HepG2 (cell line): ENCODE measurements around the gene HEXD. TPM values are rescaled to one million over a fixed set of nuclear protein-coding genes. Genes with fewer than 3 reads are reported as not detected.

Source experiments
- DPF2 ChIP-seq: sonication (generic); formaldehyde crosslinking; IDR thresholded peaks from 2 replicates; pipeline ENCODE4 v1.4.0; 2020; ENCODE audit warnings: mild to moderate bottlenecking, low read depth, missing genetic modification reagents, borderline replicate concordance
- HBP1 ChIP-seq: IDR thresholded peaks from 2 replicates; pipeline ENCODE4 v1.6.1; 2016; ENCODE audit warnings: low read depth, control low read depth
- HMGXB4 ChIP-seq, 2 experiments: sonication (generic) in 1 of 2; formaldehyde crosslinking in 1 of 2; IDR thresholded peaks; 2 replicates each; pipeline versions ENCODE4 v1.4.0 to v1.6.1; 2018 to 2020; ENCODE audit warnings: missing genetic modification reagents in 2 of 2, borderline replicate concordance in 1 of 2, low read depth in 1 of 2, mild to moderate bottlenecking in 1 of 2, missing biosample characterization in 1 of 2
- KLF9 ChIP-seq: IDR thresholded peaks from 2 replicates; pipeline ENCODE4 v1.6.1; 2016; ENCODE audit warnings: low read depth
- NR2F2 ChIP-seq: IDR thresholded peaks from 2 replicates; pipeline ENCODE4 v1.6.1; 2012; ENCODE audit warnings: low read depth, inconsistent platforms, borderline replicate concordance
- NRL ChIP-seq: sonication (generic); formaldehyde crosslinking; IDR thresholded peaks from 2 replicates; pipeline ENCODE4 v1.5.0; 2020; ENCODE audit warnings: missing genetic modification reagents, mild to moderate bottlenecking, moderate library complexity, borderline replicate concordance
- PAF1 ChIP-seq: IDR thresholded peaks from 2 replicates; pipeline ENCODE4 v1.6.1; 2016; ENCODE audit warnings: missing genetic modification reagents, missing compliant biosample characterization
- PAX8 ChIP-seq: sonication (generic); formaldehyde crosslinking; IDR thresholded peaks from 2 replicates; pipeline ENCODE4 v1.8.0; 2022; ENCODE audit warnings: mild to moderate bottlenecking, missing genetic modification reagents, borderline replicate concordance
- PPARG ChIP-seq: conservative IDR thresholded peaks from 2 replicates; pipeline ENCODE4 v1.6.1; 2016; ENCODE audit warnings: missing biosample characterization, missing genetic modification reagents
- SOX5 ChIP-seq: IDR thresholded peaks from 2 replicates; pipeline ENCODE4 v1.6.1; 2016; ENCODE audit warnings: borderline replicate concordance
- TBL1XR1 ChIP-seq: fragments of 150-350 bp; IDR thresholded peaks from 2 replicates; pipeline ENCODE4 v1.6.1; 2014; ENCODE audit warnings: borderline replicate concordance, low read length; ENCODE audit not compliant: partially characterized antibody
- ZBTB4 ChIP-seq: sonication (generic); formaldehyde crosslinking; IDR thresholded peaks from 2 replicates; pipeline ENCODE4 v1.4.0; 2020; ENCODE audit warnings: missing genetic modification reagents, mild to moderate bottlenecking, borderline replicate concordance
- ZFP36L1 ChIP-seq: sonication (generic); formaldehyde crosslinking; IDR thresholded peaks from 2 replicates; pipeline ENCODE4 v1.8.0; 2022; ENCODE audit warnings: mild to moderate bottlenecking, missing genetic modification reagents, moderate library complexity
- ZNF101 ChIP-seq: sonication (generic); formaldehyde crosslinking; IDR thresholded peaks from 2 replicates; pipeline ENCODE4 v1.4.0; 2020; ENCODE audit warnings: mild to moderate bottlenecking, low read depth, missing genetic modification reagents, borderline replicate concordance
- ZNF12 ChIP-seq: sonication (generic); formaldehyde crosslinking; IDR thresholded peaks from 2 replicates; pipeline ENCODE4 v1.5.0; 2020; ENCODE audit warnings: missing genetic modification reagents
- ZNF207 ChIP-seq: fragments of 450-650 bp; IDR thresholded peaks from 2 replicates; pipeline ENCODE4 v1.6.1; 2016; ENCODE audit warnings: antibody characterized with exemption, borderline replicate concordance
- ZNF274 ChIP-seq: sonication (generic); formaldehyde crosslinking; IDR thresholded peaks from 2 replicates; pipeline ENCODE4 v1.5.1; 2020; ENCODE audit warnings: mild to moderate bottlenecking, missing genetic modification reagents
- ZNF572 ChIP-seq: sonication (generic); formaldehyde crosslinking; IDR thresholded peaks from 2 replicates; pipeline ENCODE4 v1.5.1; 2020; ENCODE audit warnings: mild to moderate bottlenecking, missing genetic modification reagents
- ZNF670 ChIP-seq: sonication (generic); formaldehyde crosslinking; IDR thresholded peaks from 2 replicates; pipeline ENCODE4 v1.8.0; 2022; ENCODE audit warnings: mild to moderate bottlenecking, missing genetic modification reagents, borderline replicate concordance
- ZNF704 ChIP-seq: sonication (generic); formaldehyde crosslinking; IDR thresholded peaks from 2 replicates; pipeline ENCODE4 v1.8.1; 2023; ENCODE audit warnings: mild to moderate bottlenecking, inconsistent platforms, moderate library complexity, missing genetic modification reagents, borderline replicate concordance
- ZNF724P ChIP-seq: sonication (generic); formaldehyde crosslinking; IDR thresholded peaks from 2 replicates; pipeline ENCODE4 v1.8.0; 2022; ENCODE audit warnings: missing genetic modification reagents, borderline replicate concordance
- polyA plus RNA-seq, 8 experiments: library from polyadenylated mRNA; depleted of rRNA in 3 of 8; stranded (reverse) in 7 of 8; unstranded in 1 of 8; fragments of >200 nt; fragmentation: Illumina TruSeq in 4 of 8; extraction: Trizol in 4 of 8; gene quantifications; 2 replicates each; pipeline versions ENCODE4 v1.2.1 to v1.2.3, GENCODE V29; 2011 to 2016; ENCODE audit warnings: low read depth in 4 of 8, missing spikeins in 1 of 8, mixed read lengths in 1 of 8; ENCODE audit not compliant: insufficient read depth in 1 of 8
- total RNA-seq, 5 experiments: library from RNA; depleted of rRNA; stranded (reverse); fragments of >200 nt; fragmentation: Illumina TruSeq; extraction: Trizol; gene quantifications; 2 replicates each; pipeline ENCODE4 v1.2.3, GENCODE V29; 2016; ENCODE audit warnings: low read depth in 1 of 5

Gene HEXD
- total and polyA plus RNA-seq, 2 of the 13 experiments (the other 11 are each of a cell fraction or from before 2014, with no cell fraction given): 22.3 to 41.8 TPM

- TF ChIP-seq KLF9 (CRISPR knock-in tag): no peak
- peak; percentile 55; the same call in 1 of the 2 replicates for TF ChIP-seq SOX5 (CRISPR knock-in tag)
- no peak for TF ChIP-seq ZFP36L1 (CRISPR knock-in tag)
- TF ChIP-seq PPARG: no peak
- no peak for TF ChIP-seq ZNF101 (CRISPR knock-in tag)
- no peak for TF ChIP-seq ZNF207
- TF ChIP-seq ZBTB4 (CRISPR knock-in tag): peak; percentile 75
- peak in 1 of 2 experiments; percentile 41; a peak in 1 of 4 replicates for TF ChIP-seq HMGXB4 (CRISPR knock-in tag; IDR thresholded peaks at IDR 0.05; ENCODE audit: borderline replicate concordance in 1 of 2, low read depth in 1 of 2)
- TF ChIP-seq ZNF670: no peak; the same call in 1 of the 2 replicates
- no peak for TF ChIP-seq HBP1 (CRISPR knock-in tag)
- TF ChIP-seq ZNF12 (CRISPR knock-in tag): peak; percentile 50; the same call in 1 of the 2 replicates
- TF ChIP-seq ZNF274 (CRISPR knock-in tag): no peak
- TF ChIP-seq ZNF572 (CRISPR knock-in tag): peak; percentile 66; the same call in 1 of the 2 replicates
- TF ChIP-seq PAF1 (CRISPR knock-in tag): no peak
- 0 out of 2 replicates have a peak, but pooled peaks have one; percentile 34 for TF ChIP-seq ZNF724P (CRISPR knock-in tag)
- no peak for TF ChIP-seq NR2F2
- 0 out of 2 replicates have a peak, but pooled peaks have one; percentile 50 for TF ChIP-seq ZNF704
- no peak; the same call in 1 of the 2 replicates for TF ChIP-seq NRL (CRISPR knock-in tag)
- TF ChIP-seq PAX8: 0 out of 2 replicates have a peak, but pooled peaks have one; percentile 39
- peak; percentile 89 for TF ChIP-seq TBL1XR1
- no peak for TF ChIP-seq DPF2
Observed at GRCh38 chr17:82384730-82385481, 33.2 kb upstream of the HEXD start (continued).
